ENCODE measurements around the gene CDK10. TPM values are rescaled to one million over a fixed set of nuclear protein-coding genes. Genes with fewer than 3 reads are reported as not detected.

Gene CDK10
- total and polyA plus RNA-seq, 9 of the 15 experiments (the other 6 are each of a cell fraction or from before 2014, with no cell fraction given), result 2.0 to 85.1 (median 40.1) TPM

DNA sequence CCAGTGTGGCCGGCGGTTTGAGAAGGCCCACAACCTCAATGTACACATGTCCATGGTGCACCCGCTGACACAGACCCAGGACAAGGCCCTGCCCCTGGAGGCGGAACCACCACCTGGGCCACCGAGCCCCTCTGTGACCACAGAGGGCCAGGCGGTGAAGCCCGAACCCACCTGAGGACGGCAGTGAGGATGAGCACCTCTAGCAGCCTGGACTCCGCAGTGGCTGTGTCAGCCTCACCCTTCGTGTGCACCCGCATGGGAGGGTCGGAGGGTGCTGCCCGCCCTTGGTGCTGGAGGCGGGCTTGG lies 51.5 kb downstream of the CDK10 start (continued):
- TF ChIP-seq, protein P1, sequence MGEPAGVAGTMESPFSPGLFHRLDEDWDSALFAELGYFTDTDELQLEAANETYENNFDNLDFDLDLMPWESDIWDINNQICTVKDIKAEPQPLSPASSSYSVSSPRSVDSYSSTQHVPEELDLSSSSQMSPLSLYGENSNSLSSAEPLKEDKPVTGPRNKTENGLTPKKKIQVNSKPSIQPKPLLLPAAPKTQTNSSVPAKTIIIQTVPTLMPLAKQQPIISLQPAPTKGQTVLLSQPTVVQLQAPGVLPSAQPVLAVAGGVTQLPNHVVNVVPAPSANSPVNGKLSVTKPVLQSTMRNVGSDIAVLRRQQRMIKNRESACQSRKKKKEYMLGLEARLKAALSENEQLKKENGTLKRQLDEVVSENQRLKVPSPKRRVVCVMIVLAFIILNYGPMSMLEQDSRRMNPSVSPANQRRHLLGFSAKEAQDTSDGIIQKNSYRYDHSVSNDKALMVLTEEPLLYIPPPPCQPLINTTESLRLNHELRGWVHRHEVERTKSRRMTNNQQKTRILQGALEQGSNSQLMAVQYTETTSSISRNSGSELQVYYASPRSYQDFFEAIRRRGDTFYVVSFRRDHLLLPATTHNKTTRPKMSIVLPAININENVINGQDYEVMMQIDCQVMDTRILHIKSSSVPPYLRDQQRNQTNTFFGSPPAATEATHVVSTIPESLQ (CRISPR knock-in tag; IDR thresholded peaks at IDR 0.05), result no peak
- TF ChIP-seq ZNF696 (CRISPR knock-in tag; conservative IDR thresholded peaks at IDR 0.05) (no peak), GABPB1 (CRISPR knock-in tag; IDR thresholded peaks at IDR 0.05) (no peak)

DNA sequence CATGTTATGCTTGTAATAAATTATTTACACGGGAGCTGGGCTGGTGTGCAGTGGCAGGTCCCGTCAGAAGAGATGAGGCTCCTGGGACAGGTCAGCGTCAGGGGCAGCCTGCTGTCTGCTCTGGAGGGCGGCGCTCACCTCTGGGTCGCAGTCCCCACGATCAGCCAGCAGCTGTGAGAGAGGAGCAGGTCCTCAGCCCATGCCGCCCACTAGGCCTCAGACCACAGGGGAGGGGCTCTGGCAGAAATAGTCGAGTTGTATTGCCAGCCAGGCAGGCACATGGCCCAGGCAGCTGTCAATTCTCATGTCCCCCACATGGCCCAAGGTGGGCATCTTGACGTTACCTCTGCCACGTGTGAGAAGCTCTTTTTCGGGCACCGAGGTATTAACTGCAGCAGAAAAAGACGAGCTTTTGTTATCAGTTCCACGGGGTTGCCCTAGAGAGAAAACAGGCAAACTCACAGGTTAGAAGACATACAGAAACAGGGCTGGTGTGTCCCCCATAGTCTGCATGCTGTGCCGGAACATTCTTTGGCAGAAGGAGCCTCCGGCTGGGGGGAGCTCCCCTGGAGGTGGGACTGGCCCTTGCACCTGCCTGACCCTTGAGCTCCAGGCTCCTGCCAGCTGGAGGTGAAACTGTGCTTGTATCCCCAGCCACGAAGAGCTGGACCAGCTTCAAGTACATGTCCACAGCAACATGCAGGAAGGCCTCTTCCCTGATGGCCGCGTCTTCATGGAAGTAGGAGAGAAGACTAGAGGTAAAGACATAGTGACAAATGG lies 52.2 kb downstream of the CDK10 start:
- no peaks in the 10 kb centered on the region for H3K27me3 ChIP-seq (ENCODE audit: control insufficient read depth in 2 of 2, insufficient read depth in 2 of 2, low read length in 2 of 2)
- H3K79me2 ChIP-seq (ENCODE audit: control insufficient read depth, insufficient read depth, low read length), result 0 out of 3 replicates have a peak, but pooled peaks cover 3% of the 10 kb centered on the region
- POLR2A ChIA-PET, result interaction anchor here (0.6 to 5.4 kb wide), 11 partner anchors 8 to 134 kb away, joined by 3 to 37 read pairs (median 3); partner anchors contain the start of gene TCF25
- BruUV-seq (replicated peaks), result TSS peak; percentile 31
- H3K9ac ChIP-seq (ENCODE audit: insufficient read depth in 1 of 2, low read depth in 2 of 2, low read length in 2 of 2), result no peak overlapping the region
- in situ Hi-C loops (cut with MboI), result no loop called here
- H2AFZ ChIP-seq (ENCODE audit: low read depth, low read length), result no peak overlapping the region
- H3K4me1 ChIP-seq (replicated peaks in 1 of 2; ENCODE audit: control insufficient read depth in 2 of 2, insufficient read depth in 2 of 2, low read length in 2 of 2), result 0 out of 5 replicates have a peak, but pooled peaks cover 0 to 4% of the 10 kb centered on the region in 2 experiments
- peaks cover 96% of the 10 kb centered on the region for H3K36me3 ChIP-seq (ENCODE audit: control insufficient read depth, insufficient read depth, low read length)
- FAIRE-seq (peak; percentile 26), DNase-seq (ENCODE audit: extremely low read depth in 1 of 4, low spot score in 3 of 4) (no peak), ATAC-seq (peak; percentile 7; the same call in 2 of the 3 replicates)
- WGBS (ENCODE audit: insufficient coverage, low coverage, missing lambda C conversion rate), result 89% methylated on average over 20 of the region's 20 CpGs
- CTCF ChIA-PET (ENCODE audit: low intra/inter-chr PET ratio), result no interaction called here
- H3K27ac ChIP-seq (ENCODE audit: extremely low read depth, low read depth, low read length), result no peak overlapping the region
- no peak overlapping the region for H3K4me2 ChIP-seq (ENCODE audit: insufficient read depth, low read length)
- intact Hi-C loops (cut with micrococcal nuclease), result no loop called here
- TF ChIP-seq POLR2G (IDR thresholded peaks at IDR 0.05; ENCODE audit: low read depth, low read length) (peak; percentile 67; the same call in 1 of the 2 replicates), PHF8 (IDR thresholded peaks at IDR 0.05; ENCODE audit: borderline replicate concordance, low read length) (no peak), SUPT5H (IDR thresholded peaks at IDR 0.05) (0 out of 2 replicates have a peak, but pooled peaks have one; percentile 43), ATF1 (CRISPR knock-in tag; IDR thresholded peaks at IDR 0.05) (no peak), ATF1 (tag; IDR thresholded peaks at IDR 0.05) (no peak), POLR2A (conservative IDR thresholded peaks at IDR 0.05) (peak; percentile 28; the same call in 1 of the 2 replicates), TARDBP (IDR thresholded peaks at IDR 0.05) (no peak)
- TF ChIP-seq, protein P2, sequence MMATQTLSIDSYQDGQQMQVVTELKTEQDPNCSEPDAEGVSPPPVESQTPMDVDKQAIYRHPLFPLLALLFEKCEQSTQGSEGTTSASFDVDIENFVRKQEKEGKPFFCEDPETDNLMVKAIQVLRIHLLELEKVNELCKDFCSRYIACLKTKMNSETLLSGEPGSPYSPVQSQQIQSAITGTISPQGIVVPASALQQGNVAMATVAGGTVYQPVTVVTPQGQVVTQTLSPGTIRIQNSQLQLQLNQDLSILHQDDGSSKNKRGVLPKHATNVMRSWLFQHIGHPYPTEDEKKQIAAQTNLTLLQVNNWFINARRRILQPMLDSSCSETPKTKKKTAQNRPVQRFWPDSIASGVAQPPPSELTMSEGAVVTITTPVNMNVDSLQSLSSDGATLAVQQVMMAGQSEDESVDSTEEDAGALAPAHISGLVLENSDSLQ (IDR thresholded peaks at IDR 0.05), result no peak
- H3K9me3 ChIP-seq (replicated peaks; ENCODE audit: control insufficient read depth, insufficient read depth, low read depth, low read length), result no peaks in the 10 kb centered on the region
- H4K20me1 ChIP-seq (replicated peaks; ENCODE audit: control insufficient read depth, insufficient read depth, low read length), result peaks cover 6% of the 10 kb centered on the region; the same call in 1 of the 2 replicates
- H3K4me3 ChIP-seq, result no peak overlapping the region
- no peaks in the 10 kb centered on the region for H3K9me1 ChIP-seq (ENCODE audit: control insufficient read depth, insufficient read depth, low read length)
